Hematopoietic multipotent progenitor cell treated with erythropoietin and hydrocortisone succinate and interleukin-3 and kit ligand, for 6 days (in vitro differentiated cells): ENCODE results near the gene UBE2U.

Experiments used
- DNase-seq: peaks from one replicate; pipeline ENCODE4 v3.0.0-alpha.2; 2015

UBE2U gene

GRCh38 chr1:64296459-64296858, 93.0 kb downstream of the UBE2U start:
- no peak for DNase-seq

DNA sequence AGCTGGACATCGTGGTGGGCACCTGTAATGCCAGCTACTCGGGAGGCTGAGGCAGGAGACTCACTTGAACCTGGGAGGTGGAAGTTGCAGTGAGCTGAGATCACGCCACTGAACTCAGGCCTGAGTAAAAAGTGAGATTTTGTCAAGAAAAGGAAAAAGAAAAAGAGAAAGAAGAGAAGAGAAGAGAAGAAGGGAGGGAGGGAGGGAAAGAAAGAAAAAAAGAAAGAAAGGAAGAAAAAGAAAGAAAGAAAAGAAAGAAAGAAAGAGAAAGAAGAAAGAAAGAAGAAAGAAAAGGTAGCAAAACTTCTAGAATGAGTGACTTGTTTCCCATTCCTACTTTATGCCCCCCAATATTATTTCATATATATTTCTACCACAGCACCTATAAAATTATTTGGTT, 98.8 kb downstream of the UBE2U start:
- DNase-seq, result no peak

DNA sequence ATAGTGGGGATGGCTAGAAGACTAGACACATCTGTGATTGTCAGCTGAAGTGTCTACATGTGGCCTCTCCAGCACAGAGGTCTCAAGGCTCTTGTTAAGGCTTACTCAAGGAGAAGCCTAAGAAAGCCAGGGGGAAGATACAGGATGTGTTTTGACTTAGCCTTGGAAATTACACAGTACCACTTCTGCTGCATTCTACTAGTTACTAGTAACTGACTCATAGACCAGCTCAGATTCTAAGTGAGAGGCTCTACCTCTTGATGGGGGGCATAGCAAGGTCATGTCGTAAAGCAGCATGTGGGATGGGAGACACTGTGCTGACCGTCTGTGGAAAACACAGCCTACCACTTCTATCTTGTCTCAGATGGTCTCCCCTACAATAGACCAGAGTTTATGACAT, 99.5 kb downstream of the UBE2U start:
- no peak for DNase-seq

GRCh38 chr1:64304823-64305222, 101.4 kb downstream of the UBE2U start:
- DNase-seq, result no peak

DNA sequence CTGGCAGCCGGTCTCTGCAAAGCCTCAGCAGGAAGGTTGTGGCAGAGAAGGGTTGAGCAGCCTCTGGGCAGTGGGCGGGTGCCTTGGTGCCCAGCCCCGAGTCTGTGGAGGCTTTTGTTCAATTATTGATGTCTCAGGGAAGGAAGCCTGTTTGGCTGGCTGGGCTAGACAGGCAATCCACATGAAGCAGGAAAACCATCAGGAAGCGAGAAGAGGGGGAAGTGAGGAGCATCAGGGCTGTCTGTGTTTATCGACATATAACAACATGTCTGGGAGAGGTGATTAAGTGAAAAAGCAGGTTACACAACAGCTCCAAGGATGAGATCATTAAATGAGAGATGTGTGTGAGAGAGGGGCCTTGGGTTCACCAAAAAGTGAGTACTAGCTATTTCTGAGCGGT, 105.4 kb downstream of the UBE2U start:
- no peak for DNase-seq

DNA sequence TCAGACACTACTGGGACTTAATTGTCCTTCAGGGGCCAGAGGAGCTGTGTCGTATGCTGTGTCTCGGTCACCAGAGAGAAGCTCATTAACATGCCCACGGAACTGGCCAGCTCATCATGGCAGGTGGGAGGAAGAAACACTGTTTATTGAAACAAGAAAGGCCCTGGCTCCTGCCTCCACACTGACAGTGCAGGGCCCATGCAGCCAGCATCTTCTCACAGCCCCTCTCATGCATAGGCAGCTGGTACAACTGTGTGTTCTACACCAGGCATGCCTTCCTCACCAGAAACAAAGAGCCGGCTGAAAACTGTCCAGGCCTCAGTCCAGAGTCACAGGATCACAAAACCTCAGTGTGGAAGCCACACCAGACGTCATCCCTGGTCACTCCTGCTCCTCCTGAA, 106.0 kb downstream of the UBE2U start:
- no peak for DNase-seq

DNA sequence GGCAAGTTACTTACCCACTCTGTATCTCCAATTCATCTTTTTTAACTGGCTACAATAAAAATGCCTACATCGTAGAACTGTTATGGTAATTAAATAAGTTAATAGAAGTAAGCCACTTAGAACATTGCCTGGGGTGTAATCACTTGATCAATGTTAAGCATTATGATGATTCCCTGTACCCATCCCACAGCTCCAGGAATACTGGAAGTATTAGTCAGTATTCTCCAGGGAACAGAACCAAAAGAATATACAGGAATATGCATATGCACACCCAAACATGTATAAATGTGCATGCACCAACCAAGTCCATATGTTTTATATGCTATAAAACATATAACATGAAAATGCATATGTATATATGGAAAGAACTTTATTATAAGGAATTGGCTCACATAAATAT, 107.3 kb downstream of the UBE2U start:
- no peak for DNase-seq

DNA sequence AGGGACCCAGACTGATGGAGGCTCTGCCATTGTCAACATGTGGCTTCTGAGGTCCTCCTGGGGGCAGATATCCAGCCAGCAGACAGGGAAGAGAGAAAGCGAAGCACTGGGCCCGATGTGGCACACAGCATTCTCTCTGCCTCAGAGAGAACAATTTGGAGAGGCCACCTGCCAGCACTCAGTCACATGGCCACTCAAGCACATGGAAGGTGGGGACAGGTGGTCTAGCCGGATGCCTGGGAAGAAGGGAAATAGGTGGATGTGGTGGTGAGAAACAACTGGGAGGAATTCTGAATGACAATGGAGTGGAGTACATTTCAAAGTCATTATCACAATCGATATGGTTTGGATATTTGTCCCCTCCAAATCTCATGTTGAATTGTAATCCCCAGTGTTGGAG, 109.0 kb downstream of the UBE2U start:
- no peak for DNase-seq

GRCh38 chr1:64315402-64315801, 112.0 kb downstream of the UBE2U start:
- no peak for DNase-seq
